HG03280 (cell line): Measurements from ENCODE around the gene LRP5.
A peak's percentile ranks its signal among the peaks of the same experiment; 100 is the strongest.
"Not testable (repeated sequence)": the region's sequence is repeated elsewhere in the genome, so short reads cannot be mapped to it uniquely, and the experiment has no call there.

Experiments
- ATAC-seq: cut with Tn5 transposase; IDR thresholded peaks from one replicate; pipeline ENCODE4 v1.9.1; 2021; ENCODE audit warnings: mild to moderate bottlenecking, moderate library complexity; ENCODE audit not compliant: unreplicated experiment

The LRP5 gene

GRCh38 chr11:68438658-68439259 is 126.4 kb downstream of the LRP5 start:
- no peak for ATAC-seq

GRCh38 chr11:68439355-68440065 is 127.1 kb downstream of the LRP5 start:
- ATAC-seq: no peak

GRCh38 chr11:68440224-68440623 is 127.8 kb downstream of the LRP5 start:
- ATAC-seq: no peak

GRCh38 chr11:68441466-68442230 is 129.3 kb downstream of the LRP5 start:
- no peak for ATAC-seq

GRCh38 chr11:68442433-68442832 is 130.0 kb downstream of the LRP5 start:
- ATAC-seq: no peak

- no peak for ATAC-seq
Measured at GRCh38 chr11:68444566-68444965, 132.2 kb downstream of the LRP5 start.

GRCh38 chr11:68445531-68446035 is 133.2 kb downstream of the LRP5 start:
- ATAC-seq: no peak

- no peak for ATAC-seq
Measured at GRCh38 chr11:68446046-68446725, 133.8 kb downstream of the LRP5 start.

GRCh38 chr11:68447015-68447801 is 134.8 kb downstream of the LRP5 start:
- ATAC-seq: no peak

- ATAC-seq: not testable (repeated sequence)
Measured at GRCh38 chr11:68447914-68448313, 135.5 kb downstream of the LRP5 start.

GRCh38 chr11:68448604-68449011 is 136.2 kb downstream of the LRP5 start:
- no peak for ATAC-seq

GRCh38 chr11:68449951-68450350 is 137.6 kb downstream of the LRP5 start:
- no peak for ATAC-seq

- ATAC-seq: no peak
Measured at GRCh38 chr11:68450711-68451110, 138.3 kb downstream of the LRP5 start.

- ATAC-seq: no peak
Measured at GRCh38 chr11:68454767-68455166, 142.4 kb downstream of the LRP5 start.

- ATAC-seq: no peak
Measured at GRCh38 chr11:68455485-68455884, 143.1 kb downstream of the LRP5 start.

- ATAC-seq: no peak
Measured at GRCh38 chr11:68457216-68457897, 145.0 kb downstream of the LRP5 start.

- ATAC-seq: no peak
Measured at GRCh38 chr11:68457898-68458249, 145.5 kb downstream of the LRP5 start.

GRCh38 chr11:68458340-68458739 is 145.9 kb downstream of the LRP5 start:
- not testable (repeated sequence) for ATAC-seq

- ATAC-seq: peak; percentile 80
Measured at GRCh38 chr11:68459886-68460740, 147.7 kb downstream of the LRP5 start.
